Epithelial cell of esophagus (primary cell): Measurements from ENCODE around the gene TRAM2.

ENCODE experiments used
- DNase-seq: peaks from one replicate; pipeline ENCODE4 v3.0.0; 2010; ENCODE audit warnings: low read depth
- H3K4me3 ChIP-seq: 2 replicates; pipeline ENCODE4 v1.5.1; 2011; ENCODE audit warnings: mild to moderate bottlenecking, low read length, control low read depth
- CTCF ChIP-seq: IDR thresholded peaks from 2 replicates; pipeline ENCODE4 v1.5.1; 2011; ENCODE audit warnings: low read depth, mild to moderate bottlenecking, low read length, control low read depth, inconsistent platforms; ENCODE audit not compliant: insufficient read depth; ENCODE audit errors: missing control alignments

TRAM2 gene

GRCh38 chr6:52526634-52527033, 50.2 kb downstream of the TRAM2 start:
- no peak overlapping the region for H3K4me3 ChIP-seq
- DNase-seq: peak; percentile 68
- TF ChIP-seq CTCF: no peak

- no peak for TF ChIP-seq CTCF
- H3K4me3 ChIP-seq: no peak overlapping the region
- no peak for DNase-seq
Observed at GRCh38 chr6:52524918-52525317, 51.9 kb downstream of the TRAM2 start.

GRCh38 chr6:52523378-52524142, 53.3 kb downstream of the TRAM2 start:
- DNase-seq: peak; percentile 71
- no peak for TF ChIP-seq CTCF
- no peak overlapping the region for H3K4me3 ChIP-seq

- no peak overlapping the region for H3K4me3 ChIP-seq
- no peak for DNase-seq
- TF ChIP-seq CTCF: no peak
Observed at GRCh38 chr6:52522655-52523054, 54.2 kb downstream of the TRAM2 start.

GRCh38 chr6:52522151-52522626, 54.7 kb downstream of the TRAM2 start:
- H3K4me3 ChIP-seq: no peak overlapping the region
- no peak for TF ChIP-seq CTCF
- no peak for DNase-seq

- H3K4me3 ChIP-seq: no peak overlapping the region
- no peak for TF ChIP-seq CTCF
- DNase-seq: peak; percentile 45
Observed at GRCh38 chr6:52519618-52520017, 57.2 kb downstream of the TRAM2 start.
